ENCODE measurements around the gene RAPGEFL1.

GRCh38 chr17:40198576-40198975 is 21.3 kb downstream of the RAPGEFL1 start:
- TF ChIP-seq EZH2 (IDR thresholded peaks at IDR 0.05; ENCODE audit: low read depth), result no peak
- TF ChIP-seq CTCF (conservative IDR thresholded peaks at IDR 0.05), result no peak
